A549 (cell line): Measurements from ENCODE around the gene UBE2E1. TPM values are rescaled to one million over a fixed set of nuclear protein-coding genes. Genes with fewer than 3 reads are reported as not detected.
"Not testable (repeated sequence)": the region's sequence is repeated elsewhere in the genome, so short reads cannot be mapped to it uniquely, and the experiment has no call there.

Experiments used
- ATAC-seq, 2 experiments: fragments of 200-7000 bp in 1 of 2; fragments of >200 bp in 1 of 2; cut with Nextera tagmentation in 1 of 2; cut with Tn5 transposase in 1 of 2; 3 replicates each; pipeline versions ENCODE4 v1.8.0 to v1.9.1; 2018 to 2020; ENCODE audit warnings: mild to moderate bottlenecking in 1 of 2, moderate library complexity in 1 of 2
- CTCF ChIA-PET: fragments of 300-600 bp; sonication (Branson Sonifier 250); formaldehyde crosslinking; extraction: SDS; loops from one replicate; lab custom pipeline; 2021; ENCODE audit warnings: antibody characterized with exemption, inconsistent platforms; lab: Yijun Ruan, JAX
- POLR2A ChIA-PET: fragments of 350-600 bp; formaldehyde crosslinking; extraction: SDS; loops from one replicate; lab custom pipeline; 2021; ENCODE audit warnings: antibody characterized with exemption, inconsistent platforms; lab: Yijun Ruan, JAX
- DNase-seq, 2 experiments: peaks; one replicate each; pipeline versions ENCODE4 v3.0.0 to v3.0.0-alpha.2; 2011 to 2016; ENCODE audit warnings: low read depth in 1 of 2, low spot score in 1 of 2
- FAIRE-seq: peaks from 2 replicates; lab custom pipeline; 2011; peaks lifted over from hg19 to GRCh38; lab: Jason Lieb, UNC
- H3K27ac ChIP-seq, 2 experiments: fragments of >200 bp; sonication (Bioruptor Twin); formaldehyde crosslinking; 3 replicates each; pipeline ENCODE4 v1.5.1; 2016 to 2017
- H3K4me1 ChIP-seq: fragments of >200 bp; sonication (Bioruptor Twin); formaldehyde crosslinking; 3 replicates; pipeline ENCODE4 v1.6.1; 2016
- H3K4me2 ChIP-seq: fragments of >200 bp; sonication (Bioruptor Twin); formaldehyde crosslinking; 3 replicates; pipeline ENCODE4 v1.6.1; 2016
- H3K4me3 ChIP-seq: fragments of >200 bp; sonication (Bioruptor Twin); formaldehyde crosslinking; 3 replicates; pipeline ENCODE4 v1.5.1; 2016
- H3K9me3 ChIP-seq: fragments of >200 bp; sonication (Bioruptor Twin); formaldehyde crosslinking; 3 replicates; pipeline ENCODE4 v1.6.1; 2016
- EHF ChIP-seq: fragments of 250-450 bp; sonication (Bioruptor Pico); IDR thresholded peaks from 2 replicates; pipeline ENCODE4 v1.5.0; 2020; ENCODE audit warnings: mild to moderate bottlenecking
- FOXS1 ChIP-seq: fragments of 250-450 bp; sonication (Bioruptor Pico); IDR thresholded peaks from 2 replicates; pipeline ENCODE4 v1.5.0; 2020; ENCODE audit warnings: mild to moderate bottlenecking, moderate library complexity
- HOXA7 ChIP-seq: fragments of 250-450 bp; sonication (Bioruptor Pico); IDR thresholded peaks from 2 replicates; pipeline ENCODE4 v1.5.0; 2020; ENCODE audit warnings: mild to moderate bottlenecking, moderate library complexity
- JUN ChIP-seq, 2 experiments: fragments of >200 bp; sonication (Bioruptor Twin); formaldehyde crosslinking; IDR thresholded peaks; 2 replicates in 1 of 2; 3 replicates in 1 of 2; pipeline ENCODE4 v1.6.1; 2016 to 2017
- KDM1A ChIP-seq: fragments of 200-600 bp; sonication (generic); IDR thresholded peaks from 2 replicates; pipeline ENCODE4 v1.6.1; 2016; ENCODE audit warnings: low read depth, mild to moderate bottlenecking
- NPAS2 ChIP-seq: fragments of 250-450 bp; sonication (Bioruptor Pico); IDR thresholded peaks from 2 replicates; pipeline ENCODE4 v1.8.0; 2022; ENCODE audit warnings: mild to moderate bottlenecking, moderate library complexity, borderline replicate concordance
- PHF8 ChIP-seq: fragments of 200-600 bp; sonication (generic); IDR thresholded peaks from 2 replicates; pipeline ENCODE4 v1.6.1; 2016; ENCODE audit warnings: low read depth, mild to moderate bottlenecking, antibody characterized with exemption, moderate library complexity, borderline replicate concordance
- SMC3 ChIP-seq: fragments of >200 bp; sonication (Bioruptor Twin); formaldehyde crosslinking; IDR thresholded peaks from 3 replicates; pipeline ENCODE4 v1.6.1; 2018; ENCODE audit warnings: inconsistent platforms
- TFCP2L1 ChIP-seq: fragments of 250-450 bp; sonication (Bioruptor Pico); IDR thresholded peaks from 2 replicates; pipeline ENCODE4 v1.5.0; 2021; ENCODE audit warnings: mild to moderate bottlenecking
- ZNF302 ChIP-seq: fragments of 250-450 bp; sonication (Bioruptor Pico); IDR thresholded peaks from 2 replicates; pipeline ENCODE4 v1.9.0; 2021; ENCODE audit warnings: inconsistent platforms, mild to moderate bottlenecking, moderate library complexity
- WGBS: methylation state at CpG from one replicate; pipeline ENCODE4 v1.1.6; 2017; ENCODE audit errors: missing lambda C conversion rate; 5-methylcytosine and 5-hydroxymethylcytosine counted together
- polyA plus RNA-seq, 4 experiments: library from polyadenylated mRNA; depleted of rRNA in 3 of 4; stranded (reverse); fragments of >200 nt; fragmentation: RNase III in 1 of 4; extraction: RNeasy Plus Mini Kit Qiagen cat#74134 plus additional on column Dnase treatment in 1 of 4; gene quantifications; 2 replicates in 3 of 4; 3 replicates in 1 of 4; pipeline ENCODE4 v1.2.3, GENCODE V29; 2011 to 2017
- TF ChIP-seq, protein P1 (sequence below): fragments of >200 bp; sonication (Bioruptor Twin); formaldehyde crosslinking; IDR thresholded peaks from 3 replicates; pipeline ENCODE4 v1.6.1; 2016
- TF ChIP-seq, protein P2 (sequence below): fragments of 450-650 bp; IDR thresholded peaks from 2 replicates; pipeline ENCODE4 v1.6.1; 2014; ENCODE audit warnings: antibody characterized with exemption
- TF ChIP-seq, protein P3 (sequence below): fragments of 200-600 bp; sonication (generic); IDR thresholded peaks from 2 replicates; pipeline ENCODE4 v1.6.1; 2016; ENCODE audit warnings: antibody characterized with exemption, mild to moderate bottlenecking, moderate library complexity

UBE2E1 gene
- polyA plus RNA-seq, 2 of the 4 experiments (the other 2 are of a cell fraction): 151 to 198 TPM

DNA sequence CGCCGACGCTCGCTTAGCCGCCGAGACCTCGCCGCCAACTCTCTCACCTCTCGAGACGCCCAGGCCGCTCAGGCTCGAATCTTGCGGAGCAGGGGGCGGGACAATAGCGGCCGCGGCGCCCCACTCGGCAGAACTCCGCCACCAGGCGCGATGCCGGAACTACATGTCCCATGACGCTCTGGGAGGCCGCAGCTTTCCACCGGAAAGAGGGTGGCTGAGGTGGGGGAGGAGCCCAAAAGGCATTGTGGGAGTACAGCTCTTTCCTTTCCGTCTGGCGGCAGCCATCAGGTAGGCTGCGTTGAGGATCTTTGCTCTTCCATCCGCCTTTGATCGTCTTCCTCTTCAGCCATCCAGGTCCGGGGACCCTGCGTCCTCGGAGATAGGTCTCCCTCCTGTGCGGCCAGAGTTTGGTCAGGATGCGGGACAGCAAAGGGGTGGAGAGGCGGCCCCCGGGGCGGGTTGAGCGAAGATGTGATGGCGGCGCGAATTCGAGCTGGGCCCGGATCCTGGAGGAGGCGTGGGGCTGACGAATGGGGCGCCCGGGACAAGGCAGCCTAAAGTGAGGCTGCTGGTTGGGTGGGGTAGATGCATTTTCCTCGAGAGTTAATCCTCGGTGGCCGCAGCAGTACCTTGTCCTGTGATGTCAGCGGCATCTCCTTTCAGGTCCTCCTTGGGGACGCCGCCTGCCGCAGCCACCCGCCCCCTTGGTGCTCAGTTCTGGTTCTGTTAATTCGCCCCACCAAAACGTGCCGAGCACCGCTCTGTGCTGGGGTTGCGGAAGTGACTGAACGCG lies 111.3 kb downstream of the UBE2E1 start, which contains the start of the genes NKIRAS1 and RPL15 (continued):
- TF ChIP-seq SMC3: peak; percentile 19; the same call in 2 of the 3 replicates
- peak; percentile 92 to 99 for TF ChIP-seq JUN (IDR thresholded peaks at IDR 0.05)
- TF ChIP-seq, protein P1, sequence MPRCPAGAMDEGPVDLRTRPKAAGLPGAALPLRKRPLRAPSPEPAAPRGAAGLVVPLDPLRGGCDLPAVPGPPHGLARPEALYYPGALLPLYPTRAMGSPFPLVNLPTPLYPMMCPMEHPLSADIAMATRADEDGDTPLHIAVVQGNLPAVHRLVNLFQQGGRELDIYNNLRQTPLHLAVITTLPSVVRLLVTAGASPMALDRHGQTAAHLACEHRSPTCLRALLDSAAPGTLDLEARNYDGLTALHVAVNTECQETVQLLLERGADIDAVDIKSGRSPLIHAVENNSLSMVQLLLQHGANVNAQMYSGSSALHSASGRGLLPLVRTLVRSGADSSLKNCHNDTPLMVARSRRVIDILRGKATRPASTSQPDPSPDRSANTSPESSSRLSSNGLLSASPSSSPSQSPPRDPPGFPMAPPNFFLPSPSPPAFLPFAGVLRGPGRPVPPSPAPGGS: peak; percentile 97
- TF ChIP-seq, protein P2, sequence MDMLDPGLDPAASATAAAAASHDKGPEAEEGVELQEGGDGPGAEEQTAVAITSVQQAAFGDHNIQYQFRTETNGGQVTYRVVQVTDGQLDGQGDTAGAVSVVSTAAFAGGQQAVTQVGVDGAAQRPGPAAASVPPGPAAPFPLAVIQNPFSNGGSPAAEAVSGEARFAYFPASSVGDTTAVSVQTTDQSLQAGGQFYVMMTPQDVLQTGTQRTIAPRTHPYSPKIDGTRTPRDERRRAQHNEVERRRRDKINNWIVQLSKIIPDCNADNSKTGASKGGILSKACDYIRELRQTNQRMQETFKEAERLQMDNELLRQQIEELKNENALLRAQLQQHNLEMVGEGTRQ: 0 out of 2 replicates have a peak, but pooled peaks have one; percentile 10
- peak; percentile 97 for TF ChIP-seq PHF8
- peak; percentile 77; the same call in 1 of the 2 replicates for TF ChIP-seq HOXA7 (CRISPR knock-in tag)
- peak; percentile 57; the same call in 1 of the 2 replicates for TF ChIP-seq FOXS1
- TF ChIP-seq EHF (CRISPR knock-in tag): 0 out of 2 replicates have a peak, but pooled peaks have one; percentile 46

DNA sequence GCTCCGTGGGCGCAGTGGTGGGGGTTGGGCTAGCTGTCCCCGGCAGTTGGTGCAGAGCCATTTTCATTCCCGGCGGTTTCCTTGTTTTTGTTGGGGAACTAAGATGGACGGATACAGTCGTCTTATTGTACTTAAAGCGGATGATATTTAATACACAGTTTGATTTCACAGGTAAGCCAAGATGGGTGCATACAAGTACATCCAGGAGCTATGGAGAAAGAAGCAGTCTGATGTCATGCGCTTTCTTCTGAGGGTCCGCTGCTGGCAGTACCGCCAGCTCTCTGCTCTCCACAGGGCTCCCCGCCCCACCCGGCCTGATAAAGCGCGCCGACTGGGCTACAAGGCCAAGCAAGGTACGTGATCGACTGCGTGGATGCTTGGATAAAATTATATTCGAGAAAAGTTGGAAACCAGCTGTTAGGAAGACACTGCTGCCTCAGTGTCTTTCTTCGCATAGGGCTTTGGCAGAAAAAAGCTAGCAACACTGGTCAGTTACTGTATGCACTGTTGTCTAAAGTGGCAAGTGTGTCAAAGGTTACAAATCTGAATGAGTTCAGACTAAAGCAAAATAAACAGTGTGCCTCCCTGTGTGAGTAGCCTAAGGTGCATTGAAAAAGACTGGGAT lies 112.0 kb downstream of the UBE2E1 start:
- peak overlapping the region; percentile 98 for H3K4me2 ChIP-seq
- CTCF ChIA-PET: interaction anchor here (1.2 to 3.2 kb wide), 3 partner anchors 19 to 40 kb away, joined by 3 to 7 read pairs (median 4); no protein-coding TSS in a partner anchor
- DNase-seq, H3K9me3 ChIP-seq, FAIRE-seq: not testable (repeated sequence)
- 0 out of 2 replicates have a peak, but pooled peaks have one; percentile 29 for TF ChIP-seq TFCP2L1 (CRISPR knock-in tag)
- H3K4me3 ChIP-seq: peak overlapping the region; percentile 91
- H3K27ac ChIP-seq: peak overlapping the region; percentile 97 to 99
- POLR2A ChIA-PET: interaction anchor here (1.2 to 2.2 kb wide), 20 partner anchors 9 to 249 kb away, joined by 3 to 51 read pairs (median 12); no protein-coding TSS in a partner anchor
- H3K4me1 ChIP-seq: peaks cover 46% of the 10 kb centered on the region
- WGBS: 1% methylated on average over 17 of the region's 21 CpGs
- peak; percentile 40 to 57; a peak in 5 of 6 replicates for ATAC-seq

DNA sequence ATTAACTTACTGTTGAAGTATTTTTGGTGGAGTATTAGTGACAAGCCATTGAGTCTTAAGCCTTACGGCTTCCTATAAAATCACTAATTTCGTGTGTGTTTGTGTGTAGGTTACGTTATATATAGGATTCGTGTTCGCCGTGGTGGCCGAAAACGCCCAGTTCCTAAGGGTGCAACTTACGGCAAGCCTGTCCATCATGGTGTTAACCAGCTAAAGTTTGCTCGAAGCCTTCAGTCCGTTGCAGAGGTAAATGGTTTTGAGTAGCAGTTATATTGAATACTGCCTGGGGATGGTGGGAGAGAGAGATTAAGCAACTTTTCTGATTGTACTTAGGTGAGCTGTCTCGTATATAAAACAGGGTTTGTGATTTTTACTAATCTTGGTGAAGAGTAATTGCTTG lies 112.6 kb downstream of the UBE2E1 start:
- peak overlapping the region; percentile 97 to 99 for H3K27ac ChIP-seq
- H3K4me1 ChIP-seq: peaks cover 46% of the 10 kb centered on the region
- ChIA-PET CTCF (interaction anchor here (1.2 to 3.2 kb wide), 3 partner anchors 20 to 40 kb away, joined by 3 to 7 read pairs (median 4); no protein-coding TSS in a partner anchor), POLR2A (interaction anchor here (1.8 to 2.1 kb wide), 3 partner anchors 17 to 50 kb away, joined by 11 to 51 read pairs (median 21); no protein-coding TSS in a partner anchor)
- WGBS: 5% methylated on average over 12 of the region's 12 CpGs
- not testable (repeated sequence) for DNase-seq, ATAC-seq, H3K9me3 ChIP-seq
- peak overlapping the region; percentile 98 for H3K4me2 ChIP-seq
- peak overlapping the region; percentile 91 for H3K4me3 ChIP-seq
- TF ChIP-seq HOXA7 (CRISPR knock-in tag): 0 out of 2 replicates have a peak, but pooled peaks have one; percentile 11
- TF ChIP-seq, all 56 proteins: peak for 1; not testable (repeated sequence) for 55
- not testable (repeated sequence) for FAIRE-seq

DNA sequence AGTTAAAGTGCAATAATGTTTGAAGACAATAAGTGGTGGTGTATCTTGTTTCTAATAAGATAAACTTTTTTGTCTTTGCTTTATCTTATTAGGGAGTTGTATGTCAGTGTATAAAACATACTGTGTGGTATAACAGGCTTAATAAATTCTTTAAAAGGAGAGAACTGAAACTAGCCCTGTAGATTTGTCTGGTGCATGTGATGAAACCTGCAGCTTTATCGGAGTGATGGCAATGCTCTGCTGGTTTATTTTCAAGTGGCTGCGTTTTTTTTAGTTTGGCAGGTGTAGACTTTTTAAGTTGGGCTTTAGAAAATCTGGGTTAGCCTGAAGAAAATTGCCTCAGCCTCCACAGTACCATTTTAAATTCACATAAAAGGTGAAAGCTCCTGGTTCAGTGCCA lies 113.9 kb downstream of the UBE2E1 start:
- peak overlapping the region; percentile 98 for H3K4me2 ChIP-seq
- H3K4me3 ChIP-seq: no peak overlapping the region; the same call in 2 of the 3 replicates
- H3K9me3 ChIP-seq: no peaks in the 10 kb centered on the region
- H3K27ac ChIP-seq: no peak overlapping the region
- ChIA-PET POLR2A (no interaction called here), CTCF (no interaction called here)
- ATAC-seq (no peak), FAIRE-seq (no peak), DNase-seq (no peak)
- peaks cover 38% of the 10 kb centered on the region for H3K4me1 ChIP-seq
- WGBS: 85% methylated on average over 2 of the region's 2 CpGs
- TF ChIP-seq FOXS1 (no peak), ZNF302 (CRISPR knock-in tag) (no peak), HOXA7 (CRISPR knock-in tag) (no peak), KDM1A (no peak), NPAS2 (CRISPR knock-in tag) (no peak), JUN (IDR thresholded peaks at IDR 0.05) (no peak)
- TF ChIP-seq, protein P3, sequence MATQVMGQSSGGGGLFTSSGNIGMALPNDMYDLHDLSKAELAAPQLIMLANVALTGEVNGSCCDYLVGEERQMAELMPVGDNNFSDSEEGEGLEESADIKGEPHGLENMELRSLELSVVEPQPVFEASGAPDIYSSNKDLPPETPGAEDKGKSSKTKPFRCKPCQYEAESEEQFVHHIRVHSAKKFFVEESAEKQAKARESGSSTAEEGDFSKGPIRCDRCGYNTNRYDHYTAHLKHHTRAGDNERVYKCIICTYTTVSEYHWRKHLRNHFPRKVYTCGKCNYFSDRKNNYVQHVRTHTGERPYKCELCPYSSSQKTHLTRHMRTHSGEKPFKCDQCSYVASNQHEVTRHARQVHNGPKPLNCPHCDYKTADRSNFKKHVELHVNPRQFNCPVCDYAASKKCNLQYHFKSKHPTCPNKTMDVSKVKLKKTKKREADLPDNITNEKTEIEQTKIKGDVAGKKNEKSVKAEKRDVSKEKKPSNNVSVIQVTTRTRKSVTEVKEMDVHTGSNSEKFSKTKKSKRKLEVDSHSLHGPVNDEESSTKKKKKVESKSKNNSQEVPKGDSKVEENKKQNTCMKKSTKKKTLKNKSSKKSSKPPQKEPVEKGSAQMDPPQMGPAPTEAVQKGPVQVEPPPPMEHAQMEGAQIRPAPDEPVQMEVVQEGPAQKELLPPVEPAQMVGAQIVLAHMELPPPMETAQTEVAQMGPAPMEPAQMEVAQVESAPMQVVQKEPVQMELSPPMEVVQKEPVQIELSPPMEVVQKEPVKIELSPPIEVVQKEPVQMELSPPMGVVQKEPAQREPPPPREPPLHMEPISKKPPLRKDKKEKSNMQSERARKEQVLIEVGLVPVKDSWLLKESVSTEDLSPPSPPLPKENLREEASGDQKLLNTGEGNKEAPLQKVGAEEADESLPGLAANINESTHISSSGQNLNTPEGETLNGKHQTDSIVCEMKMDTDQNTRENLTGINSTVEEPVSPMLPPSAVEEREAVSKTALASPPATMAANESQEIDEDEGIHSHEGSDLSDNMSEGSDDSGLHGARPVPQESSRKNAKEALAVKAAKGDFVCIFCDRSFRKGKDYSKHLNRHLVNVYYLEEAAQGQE: no peak
